Hepatocyte (in vitro differentiated cells): Measurements from ENCODE around the gene HSCB. TPM values are rescaled to one million over a fixed set of nuclear protein-coding genes. Genes with fewer than 3 reads are reported as not detected.

ENCODE experiments used
- DNase-seq: peaks from one replicate; pipeline ENCODE4 v3.0.0-alpha.2; 2016; ENCODE audit warnings: low spot score
- H2AFZ ChIP-seq: fragments of 200-600 bp; sonication (generic); 2 replicates; pipeline ENCODE4 v1.6.0; 2016; ENCODE audit warnings: antibody characterized with exemption, mild to moderate bottlenecking
- H3K27ac ChIP-seq: fragments of 200-600 bp; sonication (generic); 2 replicates; pipeline ENCODE4 v1.5.1; 2016; ENCODE audit warnings: mild to moderate bottlenecking
- H3K27me3 ChIP-seq: fragments of 200-600 bp; sonication (generic); 2 replicates; pipeline ENCODE4 v1.6.1; 2016
- H3K36me3 ChIP-seq: fragments of 200-600 bp; sonication (generic); replicated peaks from 2 replicates; pipeline ENCODE4 v1.5.1; 2016; ENCODE audit warnings: low read depth; ENCODE audit not compliant: insufficient read depth
- H3K4me1 ChIP-seq: fragments of 200-600 bp; sonication (generic); 2 replicates; pipeline ENCODE4 v1.5.1; 2016; ENCODE audit warnings: mild to moderate bottlenecking, moderate library complexity; ENCODE audit not compliant: insufficient read depth
- H3K4me2 ChIP-seq: fragments of 200-600 bp; sonication (generic); 2 replicates; pipeline ENCODE4 v1.6.0; 2016
- H3K4me3 ChIP-seq: fragments of 200-600 bp; sonication (generic); 2 replicates; pipeline ENCODE4 v1.5.1; 2016; ENCODE audit warnings: mild to moderate bottlenecking
- H3K79me2 ChIP-seq: fragments of 200-600 bp; sonication (generic); 2 replicates; pipeline ENCODE4 v1.6.0; 2017; ENCODE audit warnings: mild to moderate bottlenecking
- H3K9me2 ChIP-seq: fragments of 200-600 bp; sonication (generic); replicated peaks from 2 replicates; pipeline ENCODE4 v1.6.0; 2017; ENCODE audit warnings: mild to moderate bottlenecking; ENCODE audit not compliant: insufficient read depth
- H3K9me3 ChIP-seq: fragments of 200-600 bp; sonication (generic); 2 replicates; pipeline ENCODE4 v1.5.1; 2016; ENCODE audit warnings: low read depth, mild to moderate bottlenecking
- H4K20me1 ChIP-seq: fragments of 200-600 bp; sonication (generic); 2 replicates; pipeline ENCODE4 v1.6.0; 2016; ENCODE audit warnings: mild to moderate bottlenecking; ENCODE audit not compliant: insufficient read depth, poor library complexity, severe bottlenecking
- EZH2 ChIP-seq: fragments of 200-600 bp; sonication (generic); IDR thresholded peaks from 2 replicates; pipeline ENCODE4 v1.6.1; 2016; ENCODE audit warnings: antibody characterized with exemption, mild to moderate bottlenecking, borderline replicate concordance
- EZH2phosphoT487 ChIP-seq: fragments of 200-600 bp; sonication (generic); IDR thresholded peaks from one replicate; pipeline ENCODE4 v1.6.1; 2018; ENCODE audit warnings: antibody characterized with exemption, mild to moderate bottlenecking, low read depth, moderate library complexity; ENCODE audit not compliant: unreplicated experiment, severe bottlenecking
- WGBS: methylation state at CpG from one replicate; pipeline ENCODE4 v1.1.6; 2016; ENCODE audit warnings: low lambda C conversion rate; ENCODE audit errors: missing lambda C conversion rate; 5-methylcytosine and 5-hydroxymethylcytosine counted together
- polyA plus RNA-seq: library from polyadenylated mRNA; unstranded; fragments of >200 nt; fragmentation: Nextera tagmentation; extraction: Ambion mirVana; gene quantifications from 2 replicates; pipeline ENCODE4 v1.2.1, GENCODE V29; 2016
- total RNA-seq: library from RNA; depleted of rRNA; stranded (reverse); fragments of >200 nt; gene quantifications from 2 replicates; pipeline ENCODE4 v1.2.3, GENCODE V29; 2014
- TF ChIP-seq, protein P1 (sequence below): fragments of 200-600 bp; sonication (generic); IDR thresholded peaks from 2 replicates; pipeline ENCODE4 v1.5.1; 2016; ENCODE audit warnings: antibody characterized with exemption, mild to moderate bottlenecking; ENCODE audit not compliant: poor library complexity

HSCB gene
- total and polyA plus RNA-seq, 2 experiments from 2014 or later: 22.6 to 30.8 TPM

DNA sequence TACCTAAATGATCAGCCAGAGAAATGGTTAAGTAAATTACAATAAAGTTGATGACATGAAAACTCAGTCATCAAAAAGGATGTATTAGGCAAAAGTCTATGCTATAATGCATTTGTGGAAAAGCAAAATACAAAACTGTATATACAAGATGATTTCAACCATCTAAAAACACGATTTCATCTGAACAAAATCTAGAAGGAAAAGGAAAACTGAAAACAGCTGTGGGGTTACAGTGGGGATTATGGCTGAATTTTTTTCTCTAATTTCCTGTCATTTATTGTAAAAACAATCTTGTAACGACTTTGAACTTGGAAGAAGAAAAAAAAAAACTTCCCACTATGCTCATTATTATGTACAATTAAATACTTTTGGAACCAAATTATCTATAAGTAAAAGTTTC lies 30.5 kb upstream of the HSCB start:
- Histone ChIP-seq H3K4me1 (peaks cover 21% of the 10 kb centered on the region), H3K27me3 (no peaks in the 10 kb centered on the region), H3K36me3 (no peaks in the 10 kb centered on the region), H3K79me2 (no peaks in the 10 kb centered on the region), H3K9me3 (no peaks in the 10 kb centered on the region), H3K4me3 (no peak overlapping the region), H4K20me1 (no peaks in the 10 kb centered on the region), H2AFZ (no peak overlapping the region), H3K4me2 (peak overlapping the region; percentile 55), H3K9me2 (no peaks in the 10 kb centered on the region), H3K27ac (peak overlapping the region; percentile 71)
- no peak for TF ChIP-seq EZH2phosphoT487
- TF ChIP-seq, protein P1, sequence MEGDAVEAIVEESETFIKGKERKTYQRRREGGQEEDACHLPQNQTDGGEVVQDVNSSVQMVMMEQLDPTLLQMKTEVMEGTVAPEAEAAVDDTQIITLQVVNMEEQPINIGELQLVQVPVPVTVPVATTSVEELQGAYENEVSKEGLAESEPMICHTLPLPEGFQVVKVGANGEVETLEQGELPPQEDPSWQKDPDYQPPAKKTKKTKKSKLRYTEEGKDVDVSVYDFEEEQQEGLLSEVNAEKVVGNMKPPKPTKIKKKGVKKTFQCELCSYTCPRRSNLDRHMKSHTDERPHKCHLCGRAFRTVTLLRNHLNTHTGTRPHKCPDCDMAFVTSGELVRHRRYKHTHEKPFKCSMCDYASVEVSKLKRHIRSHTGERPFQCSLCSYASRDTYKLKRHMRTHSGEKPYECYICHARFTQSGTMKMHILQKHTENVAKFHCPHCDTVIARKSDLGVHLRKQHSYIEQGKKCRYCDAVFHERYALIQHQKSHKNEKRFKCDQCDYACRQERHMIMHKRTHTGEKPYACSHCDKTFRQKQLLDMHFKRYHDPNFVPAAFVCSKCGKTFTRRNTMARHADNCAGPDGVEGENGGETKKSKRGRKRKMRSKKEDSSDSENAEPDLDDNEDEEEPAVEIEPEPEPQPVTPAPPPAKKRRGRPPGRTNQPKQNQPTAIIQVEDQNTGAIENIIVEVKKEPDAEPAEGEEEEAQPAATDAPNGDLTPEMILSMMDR: no peak
- TF ChIP-seq EZH2: no peak
- 55% methylated on average over 2 of the region's 2 CpGs for WGBS
- DNase-seq: no peak

DNA sequence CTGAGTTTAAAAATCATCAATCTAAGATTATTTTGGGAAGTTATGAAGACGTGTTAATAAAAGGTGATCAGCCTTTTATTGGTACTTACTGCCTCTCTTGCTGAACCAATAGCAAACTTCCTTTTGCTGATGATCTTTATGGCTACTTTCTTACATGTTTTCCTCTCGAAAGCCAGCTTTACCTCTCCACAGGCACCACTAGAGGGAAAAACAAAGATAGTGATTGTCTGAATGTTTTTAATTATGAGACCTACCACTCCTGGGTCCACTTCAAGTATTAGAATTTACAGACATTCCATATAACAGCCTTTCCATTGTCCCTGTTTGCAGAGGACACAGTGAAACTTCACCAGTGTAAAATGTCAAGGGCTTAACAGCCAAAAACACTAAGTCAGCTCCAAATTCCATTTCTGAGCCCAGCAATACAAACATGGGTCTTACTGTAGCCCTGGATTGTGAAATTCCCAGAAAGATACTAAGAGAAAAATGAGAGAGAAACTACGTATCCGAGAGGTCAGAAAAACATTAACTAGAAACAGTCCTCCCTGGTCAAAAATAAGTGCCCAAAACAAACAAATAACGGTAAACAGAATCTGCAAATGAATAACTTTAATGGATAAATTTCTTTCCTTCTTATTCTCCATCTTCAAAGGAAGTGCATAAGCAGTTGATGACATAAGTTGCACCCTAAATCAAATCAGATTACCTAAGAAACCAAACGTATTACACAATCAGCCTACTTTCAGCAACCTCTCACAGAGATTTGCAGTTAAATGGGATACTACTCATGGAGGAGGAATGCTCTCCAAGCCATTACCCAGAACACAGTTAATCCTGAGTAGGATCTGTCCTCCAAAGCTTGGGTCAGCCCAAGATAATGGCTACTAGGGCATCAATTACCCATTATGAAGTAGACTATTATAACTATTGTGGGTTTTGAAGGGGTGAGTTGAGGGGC lies 29.7 kb upstream of the HSCB start:
- Histone ChIP-seq H4K20me1 (no peaks in the 10 kb centered on the region), H3K27ac (peak overlapping the region; percentile 71), H3K36me3 (no peaks in the 10 kb centered on the region), H3K4me2 (peak overlapping the region; percentile 55), H3K9me3 (no peaks in the 10 kb centered on the region), H3K79me2 (no peaks in the 10 kb centered on the region), H3K27me3 (no peaks in the 10 kb centered on the region), H3K9me2 (no peaks in the 10 kb centered on the region), H3K4me3 (no peak overlapping the region), H3K4me1 (peaks cover 21% of the 10 kb centered on the region), H2AFZ (no peak overlapping the region)
- WGBS: 41% methylated on average over 6 of the region's 6 CpGs
- peak; percentile 64 for DNase-seq
- TF ChIP-seq EZH2 (no peak), EZH2phosphoT487 (no peak)
- TF ChIP-seq, protein P1: peak; percentile 19

DNA sequence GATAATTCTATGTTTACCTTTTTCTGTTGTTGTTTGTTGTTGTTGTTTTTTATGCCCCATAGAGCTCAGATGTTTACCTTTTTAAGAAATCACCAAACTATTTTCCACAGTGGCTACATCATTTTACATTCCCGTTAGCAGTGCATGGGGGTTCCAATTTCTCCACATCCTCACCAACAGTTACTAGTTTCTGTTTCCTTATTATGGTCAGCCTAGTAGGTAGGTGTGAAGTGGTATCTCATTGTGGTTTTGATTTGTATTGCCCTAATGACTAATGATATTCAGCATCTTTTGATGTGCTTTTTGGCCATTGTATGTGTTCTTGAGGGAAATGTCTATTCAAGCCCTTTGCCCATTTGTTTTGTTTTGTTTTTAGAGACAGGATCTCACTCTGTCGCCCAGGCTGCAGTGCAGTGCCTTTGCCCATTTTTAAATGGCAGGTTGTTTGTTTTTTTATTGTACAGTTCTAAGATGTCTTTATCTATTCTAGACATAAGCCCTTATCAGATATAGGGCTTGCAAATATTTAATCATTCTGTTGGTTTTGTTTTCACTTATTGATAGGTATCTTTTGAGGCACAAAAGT lies 27.7 kb upstream of the HSCB start:
- TF ChIP-seq, protein P1: no peak
- TF ChIP-seq EZH2phosphoT487 (no peak), EZH2 (no peak)
- Histone ChIP-seq H3K79me2 (no peaks in the 10 kb centered on the region), H3K9me2 (no peaks in the 10 kb centered on the region), H3K4me3 (no peak overlapping the region), H3K27me3 (no peaks in the 10 kb centered on the region), H3K36me3 (no peaks in the 10 kb centered on the region), H2AFZ (no peak overlapping the region), H3K9me3 (no peaks in the 10 kb centered on the region), H4K20me1 (no peaks in the 10 kb centered on the region), H3K27ac (no peak overlapping the region), H3K4me1 (peaks cover 21% of the 10 kb centered on the region), H3K4me2 (no peak overlapping the region)
- 95% methylated on average over 2 of the region's 2 CpGs for WGBS
- no peak for DNase-seq
